HCT116 (cell line): ENCODE results near the gene GPHA2.
A peak's percentile ranks its signal among the peaks of the same experiment; 100 is the strongest.

Source experiments
- CEBPB ChIP-seq: IDR thresholded peaks from 2 replicates; pipeline ENCODE4 v1.6.1; 2012; ENCODE audit warnings: low read depth
- EZH2 ChIP-seq: fragments of 200-600 bp; sonication (generic); IDR thresholded peaks from 2 replicates; pipeline ENCODE4 v1.6.1; 2017; ENCODE audit warnings: antibody characterized with exemption, mixed run types
- EZH2phosphoT487 ChIP-seq: fragments of 200-600 bp; IDR thresholded peaks from 2 replicates; pipeline ENCODE4 v1.6.1; 2018; ENCODE audit warnings: antibody characterized with exemption, borderline replicate concordance
- JUND ChIP-seq: IDR thresholded peaks from 2 replicates; pipeline ENCODE4 v1.6.1; 2012
- POLR2A ChIP-seq: IDR thresholded peaks from 2 replicates; pipeline ENCODE4 v1.7.0; 2011; ENCODE audit warnings: borderline replicate concordance; ENCODE audit not compliant: insufficient read depth, insufficient read length; ENCODE audit errors: extremely low read depth
- POLR2AphosphoS5 ChIP-seq: IDR thresholded peaks from 2 replicates; pipeline ENCODE4 v1.6.1; 2011; ENCODE audit warnings: mild to moderate bottlenecking, low read depth, low read length, moderate library complexity
- SIN3A ChIP-seq: IDR thresholded peaks from 2 replicates; pipeline ENCODE4 v1.6.1; 2012; ENCODE audit warnings: low read depth
- SP1 ChIP-seq: IDR thresholded peaks from 2 replicates; pipeline ENCODE4 v1.6.1; 2012; ENCODE audit warnings: low read depth
- YY1 ChIP-seq: IDR thresholded peaks from 2 replicates; pipeline ENCODE4 v1.6.1; 2011; ENCODE audit warnings: low read length, low read depth, moderate library complexity, mild to moderate bottlenecking; ENCODE audit not compliant: insufficient replicate concordance; ENCODE audit errors: extremely low read depth
- ZFX ChIP-seq: fragments of 450-650 bp; IDR thresholded peaks from 2 replicates; pipeline ENCODE4 v1.6.1; 2017
- ZNF274 ChIP-seq: fragments of 200-500 bp; sonication (Bioruptor generic); IDR thresholded peaks from 2 replicates; pipeline ENCODE4 v1.6.1; 2014; ENCODE audit warnings: mild to moderate bottlenecking, low read depth, low read length, inconsistent platforms
- TF ChIP-seq, protein P1 (sequence below), 3 experiments: fragments of 200-600 bp in 1 of 3; sonication (generic) in 1 of 3; IDR thresholded peaks in 2 of 3; conservative IDR thresholded peaks in 1 of 3; 2 replicates each; pipeline ENCODE4 v1.5.1; 2012 to 2017; ENCODE audit warnings: low read depth in 2 of 3, low read length in 2 of 3, antibody characterized with exemption in 1 of 3, borderline replicate concordance in 1 of 3, control low read depth in 1 of 3, mild to moderate bottlenecking in 1 of 3, mixed read lengths in 1 of 3, mixed run types in 1 of 3, moderate library complexity in 1 of 3; ENCODE audit not compliant: insufficient read depth in 1 of 3
- TF ChIP-seq, protein P2 (sequence below): IDR thresholded peaks from 2 replicates; pipeline ENCODE4 v1.6.1; 2012
- TF ChIP-seq, protein P3 (sequence below): IDR thresholded peaks from 2 replicates; pipeline ENCODE4 v1.6.1; 2012

DNA sequence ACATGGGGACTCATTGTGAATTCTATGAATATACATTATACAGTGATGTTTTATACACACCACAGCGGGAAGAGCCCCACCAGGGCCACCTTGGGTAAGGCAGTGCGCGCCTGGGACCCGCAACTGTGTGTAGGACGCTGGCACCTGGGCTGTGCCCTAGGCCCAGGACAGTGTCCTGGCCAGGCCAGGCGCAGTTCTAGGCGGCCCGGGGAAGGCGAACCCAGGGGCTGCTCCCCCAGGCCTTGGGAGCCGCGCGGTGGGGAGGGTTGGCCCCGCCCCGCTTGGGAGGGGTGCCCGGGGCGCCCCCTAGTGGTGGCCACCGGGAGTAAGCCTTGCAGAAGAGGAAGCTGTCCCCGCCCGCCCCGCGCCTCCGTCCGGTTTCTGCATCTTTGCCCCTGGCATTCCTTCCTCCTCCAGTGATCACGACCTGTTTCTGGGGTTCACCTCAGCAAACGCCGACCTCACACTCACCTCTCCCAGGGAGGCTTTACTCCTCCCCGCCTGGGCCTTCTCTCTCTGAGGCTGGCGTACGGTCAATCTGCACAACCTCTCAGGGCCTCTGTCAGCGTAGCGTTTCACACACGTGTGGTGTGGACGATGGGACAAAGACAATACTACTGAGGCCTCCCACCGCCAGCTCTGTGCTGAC lies 47.8 kb downstream of the GPHA2 start:
- TF ChIP-seq, protein P1, sequence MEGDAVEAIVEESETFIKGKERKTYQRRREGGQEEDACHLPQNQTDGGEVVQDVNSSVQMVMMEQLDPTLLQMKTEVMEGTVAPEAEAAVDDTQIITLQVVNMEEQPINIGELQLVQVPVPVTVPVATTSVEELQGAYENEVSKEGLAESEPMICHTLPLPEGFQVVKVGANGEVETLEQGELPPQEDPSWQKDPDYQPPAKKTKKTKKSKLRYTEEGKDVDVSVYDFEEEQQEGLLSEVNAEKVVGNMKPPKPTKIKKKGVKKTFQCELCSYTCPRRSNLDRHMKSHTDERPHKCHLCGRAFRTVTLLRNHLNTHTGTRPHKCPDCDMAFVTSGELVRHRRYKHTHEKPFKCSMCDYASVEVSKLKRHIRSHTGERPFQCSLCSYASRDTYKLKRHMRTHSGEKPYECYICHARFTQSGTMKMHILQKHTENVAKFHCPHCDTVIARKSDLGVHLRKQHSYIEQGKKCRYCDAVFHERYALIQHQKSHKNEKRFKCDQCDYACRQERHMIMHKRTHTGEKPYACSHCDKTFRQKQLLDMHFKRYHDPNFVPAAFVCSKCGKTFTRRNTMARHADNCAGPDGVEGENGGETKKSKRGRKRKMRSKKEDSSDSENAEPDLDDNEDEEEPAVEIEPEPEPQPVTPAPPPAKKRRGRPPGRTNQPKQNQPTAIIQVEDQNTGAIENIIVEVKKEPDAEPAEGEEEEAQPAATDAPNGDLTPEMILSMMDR (IDR thresholded peaks at IDR 0.05 in 2 of 3, conservative IDR thresholded peaks at IDR 0.05 in 1 of 3; ENCODE audit: borderline replicate concordance in 1 of 3, insufficient read depth in 1 of 3, low read depth in 2 of 3, low read length in 2 of 3): peak; percentile 83 to 93 (median 88)
- TF ChIP-seq ZNF274 (no peak), JUND (no peak), POLR2A (peak; percentile 40), ZFX (peak; percentile 41; the same call in 1 of the 2 replicates), POLR2AphosphoS5 (peak; percentile 64), EZH2 (no peak), YY1 (no peak), SP1 (no peak), SIN3A (no peak), CEBPB (no peak), EZH2phosphoT487 (no peak)
- TF ChIP-seq, protein P2, sequence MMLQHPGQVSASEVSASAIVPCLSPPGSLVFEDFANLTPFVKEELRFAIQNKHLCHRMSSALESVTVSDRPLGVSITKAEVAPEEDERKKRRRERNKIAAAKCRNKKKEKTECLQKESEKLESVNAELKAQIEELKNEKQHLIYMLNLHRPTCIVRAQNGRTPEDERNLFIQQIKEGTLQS: no peak
- TF ChIP-seq, protein P3, sequence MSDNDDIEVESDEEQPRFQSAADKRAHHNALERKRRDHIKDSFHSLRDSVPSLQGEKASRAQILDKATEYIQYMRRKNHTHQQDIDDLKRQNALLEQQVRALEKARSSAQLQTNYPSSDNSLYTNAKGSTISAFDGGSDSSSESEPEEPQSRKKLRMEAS: no peak
